HFFc6 (cell line): ENCODE data around the gene TGFBR1. TPM values are rescaled to one million over a fixed set of nuclear protein-coding genes. Genes with fewer than 3 reads are reported as not detected.

Experiments
- DNase-seq: peaks from one replicate; pipeline ENCODE4 v3.0.0-alpha.2; 2018
- H3K27ac Mint-ChIP-seq: 2 replicates; pipeline ENCODE4 v1.8.0; 2020; ENCODE audit warnings: mild to moderate bottlenecking, mixed read lengths
- H3K27me3 Mint-ChIP-seq: 2 replicates; pipeline ENCODE4 v1.8.0; 2021; ENCODE audit warnings: mild to moderate bottlenecking, moderate library complexity, mixed read lengths; ENCODE audit not compliant: insufficient read depth
- H3K36me3 Mint-ChIP-seq: 2 replicates; pipeline ENCODE4 v1.8.0; 2021; ENCODE audit warnings: low read depth, mixed read lengths
- H3K4me1 Mint-ChIP-seq: 2 replicates; pipeline ENCODE4 v1.8.0; 2020; ENCODE audit warnings: low read depth, mixed read lengths
- H3K4me3 Mint-ChIP-seq: 2 replicates; pipeline ENCODE4 v1.8.0; 2020; ENCODE audit warnings: mild to moderate bottlenecking, moderate library complexity, mixed read lengths
- H3K9me3 Mint-ChIP-seq: 2 replicates; pipeline ENCODE4 v1.8.0; 2020; ENCODE audit warnings: mild to moderate bottlenecking, mixed read lengths
- CTCF ChIP-seq: fragments of 200-600 bp; sonication (generic); IDR thresholded peaks from 2 replicates; pipeline ENCODE4 v1.5.0; 2021; ENCODE audit warnings: antibody characterized with exemption, mild to moderate bottlenecking
- long read RNA-seq: library from polyadenylated mRNA; unstranded; transcript quantifications from one replicate; pipeline ENCODE4 v2.0.0, GENCODE V29; 2019
- total RNA-seq, 6 experiments: library from RNA; stranded (reverse); fragmentation: NEBNext Ultra II Directional; extraction: Animal tissue kit (Norgen Biotek cat#: 25700); gene quantifications; 2 replicates in 1 of 6; 3 replicates in 5 of 6; pipeline ENCODE4 v1.2.3, GENCODE V29; 2021

Gene TGFBR1
- total RNA-seq = 10 to 100 TPM; 28.8 to 39.1 (median 32.7) TPM
- long read RNA-seq, partial matches to known transcripts = 1 of 10 reads
- long read RNA-seq, other reads (novel, unspliced or antisense) = 9 of 10 reads

- Mint-ChIP-seq H3K27me3 (no peaks in the 10 kb centered on the region; the same call in none of the 2 replicates), H3K27ac (peak within 1 kb of the TSS; percentile 84), H3K36me3 (no peaks in the 10 kb centered on the region; the same call in 1 of the 2 replicates), H3K4me3 (peak within 1 kb of the TSS; percentile 92), H3K4me1 (peaks cover 56% of the 10 kb centered on the region), H3K9me3 (no peaks in the 10 kb centered on the region)
- peak; percentile 32; the same call in 1 of the 2 replicates for TF ChIP-seq CTCF
- peak; percentile 83 for DNase-seq
Measured at GRCh38 chr9:99104459-99105151, at the start of gene TGFBR1. Gene TGFBR1 (plus strand): TSS chr9:99105113. CDS start chr9:99105206, 93 bp downstream.

GRCh38 chr9:99055384-99055783, 49.5 kb upstream of the TGFBR1 start:
- H3K27ac Mint-ChIP-seq = peak overlapping the region; percentile 61
- H3K4me1 Mint-ChIP-seq = peaks cover 95% of the 10 kb centered on the region
- H3K4me3 Mint-ChIP-seq = no peak overlapping the region
- H3K9me3 Mint-ChIP-seq = peaks cover 13% of the 10 kb centered on the region
- H3K27me3 Mint-ChIP-seq = no peaks in the 10 kb centered on the region; the same call in 1 of the 2 replicates
- no peak for DNase-seq
- no peak for TF ChIP-seq CTCF
- H3K36me3 Mint-ChIP-seq = peaks cover 5% of the 10 kb centered on the region; the same call in 1 of the 2 replicates

- peaks cover 13% of the 10 kb centered on the region for H3K9me3 Mint-ChIP-seq
- H3K27ac Mint-ChIP-seq = peak overlapping the region; percentile 85; the same call in 1 of the 2 replicates
- H3K4me3 Mint-ChIP-seq = no peak overlapping the region
- TF ChIP-seq CTCF = no peak
- no peaks in the 10 kb centered on the region; the same call in 1 of the 2 replicates for H3K27me3 Mint-ChIP-seq
- H3K36me3 Mint-ChIP-seq = peaks cover 5% of the 10 kb centered on the region; the same call in 1 of the 2 replicates
- peaks cover 87% of the 10 kb centered on the region for H3K4me1 Mint-ChIP-seq
- no peak for DNase-seq
Measured at GRCh38 chr9:99056186-99056585, 48.7 kb upstream of the TGFBR1 start.

- H3K36me3 Mint-ChIP-seq = peaks cover 5% of the 10 kb centered on the region; the same call in 1 of the 2 replicates
- peaks cover under 1% of the 10 kb centered on the region for H3K27me3 Mint-ChIP-seq
- DNase-seq = peak; percentile 89
- H3K27ac Mint-ChIP-seq = peak overlapping the region; percentile 85
- peak overlapping the region; percentile 74 for H3K4me3 Mint-ChIP-seq
- peaks cover 78% of the 10 kb centered on the region for H3K4me1 Mint-ChIP-seq
- TF ChIP-seq CTCF = no peak
- H3K9me3 Mint-ChIP-seq = peaks cover 13% of the 10 kb centered on the region
Measured at GRCh38 chr9:99056886-99057664, 47.8 kb upstream of the TGFBR1 start.

GRCh38 chr9:99057665-99058625, 47.0 kb upstream of the TGFBR1 start:
- TF ChIP-seq CTCF = no peak
- H3K36me3 Mint-ChIP-seq = peaks cover 5% of the 10 kb centered on the region; the same call in 1 of the 2 replicates
- peak overlapping the region; percentile 85 for H3K27ac Mint-ChIP-seq
- DNase-seq = peak; percentile 63
- H3K9me3 Mint-ChIP-seq = peaks cover 13% of the 10 kb centered on the region
- peak overlapping the region; percentile 74 for H3K4me3 Mint-ChIP-seq
- peaks cover 71% of the 10 kb centered on the region for H3K4me1 Mint-ChIP-seq
- H3K27me3 Mint-ChIP-seq = peaks cover 3% of the 10 kb centered on the region
